HG02763 (cell line): ENCODE measurements around the gene SLA2.
A peak's percentile ranks its signal among the peaks of the same experiment; 100 is the strongest.
"Not testable (repeated sequence)": the region's sequence is repeated elsewhere in the genome, so short reads cannot be mapped to it uniquely, and the experiment has no call there.

Experiments
- ATAC-seq: cut with Tn5 transposase; IDR thresholded peaks from one replicate; pipeline ENCODE4 v1.9.1; 2021; ENCODE audit warnings: mild to moderate bottlenecking, moderate library complexity; ENCODE audit not compliant: unreplicated experiment

Gene SLA2

GRCh38 chr20:36576081-36576445, 69.9 kb downstream of the SLA2 start:
- no peak for ATAC-seq

DNA sequence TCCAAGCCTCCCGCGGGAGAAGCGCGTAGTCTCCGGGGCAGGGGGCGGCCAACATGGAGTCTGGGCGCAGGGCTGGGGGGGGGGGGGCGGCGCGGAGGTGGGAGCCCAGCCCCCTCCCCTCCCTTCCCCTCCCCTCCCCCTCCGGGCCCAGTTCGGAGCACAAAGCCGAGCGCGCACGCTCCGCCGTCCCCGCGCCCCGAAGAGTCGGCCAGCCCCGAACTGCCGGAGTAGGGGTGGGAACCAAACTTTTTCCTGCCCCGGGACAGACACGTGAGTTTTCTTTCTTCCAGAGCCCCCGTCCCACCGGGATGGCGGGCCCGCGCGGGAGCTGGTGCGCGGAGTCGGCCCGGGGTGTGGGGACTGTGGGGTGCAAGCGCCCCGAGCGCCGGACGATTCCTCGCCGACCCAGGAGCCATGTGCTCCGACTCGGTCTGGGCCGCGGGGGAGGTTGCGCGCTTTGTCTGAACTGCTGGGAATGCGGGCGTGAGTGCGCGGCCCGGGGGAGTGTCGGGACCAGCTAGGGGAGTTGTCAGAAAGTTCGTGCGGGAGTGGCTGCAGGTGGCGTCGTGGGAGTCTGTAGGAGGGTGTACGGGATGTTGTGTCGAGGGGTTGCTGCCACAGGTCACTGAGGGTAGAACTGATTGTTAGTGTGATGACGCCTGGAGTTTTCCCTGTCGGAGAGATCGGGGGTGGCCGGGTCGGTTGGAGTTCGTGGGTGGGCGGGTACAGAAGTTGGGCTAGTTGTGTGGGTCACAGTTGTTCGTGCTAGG, 71.4 kb downstream of the SLA2 start:
- no peak for ATAC-seq

DNA sequence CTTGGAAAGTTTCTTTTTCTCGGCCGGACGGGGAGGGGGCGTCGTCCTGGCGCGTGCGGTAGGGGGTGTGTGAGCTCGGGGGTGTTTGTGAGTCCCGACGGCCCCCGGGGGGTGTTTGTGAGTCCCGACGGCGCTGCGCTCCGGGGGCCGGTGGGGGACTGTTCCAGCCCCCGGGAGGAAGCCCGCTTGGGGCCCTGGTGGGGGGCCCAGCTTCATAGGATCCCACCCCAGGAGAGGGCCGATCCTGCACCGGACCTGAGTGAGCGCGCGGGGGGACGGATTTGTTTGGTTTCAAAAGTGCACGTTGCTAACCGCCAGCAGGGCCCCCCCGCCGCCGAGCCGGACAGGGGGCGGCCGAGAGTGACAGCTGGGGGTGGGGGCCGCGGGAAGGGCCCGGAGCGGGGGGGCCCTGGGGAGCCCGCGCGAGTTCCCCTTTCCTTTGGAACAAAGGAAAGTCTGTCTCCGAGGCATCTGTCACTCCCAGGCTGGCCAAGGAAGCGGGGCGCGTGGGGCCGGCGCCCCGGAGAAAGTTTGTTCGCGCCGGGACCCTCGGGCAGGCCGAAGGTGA, 72.1 kb downstream of the SLA2 start:
- ATAC-seq = no peak

GRCh38 chr20:36573103-36573797, 72.7 kb downstream of the SLA2 start, which contains the start of gene TGIF2:
Gene TGIF2, plus strand, starts transcription at chr20:36573597. Its CDS starts 5,178 bp downstream, at chr20:36578775.
- ATAC-seq = peak; percentile 79

DNA sequence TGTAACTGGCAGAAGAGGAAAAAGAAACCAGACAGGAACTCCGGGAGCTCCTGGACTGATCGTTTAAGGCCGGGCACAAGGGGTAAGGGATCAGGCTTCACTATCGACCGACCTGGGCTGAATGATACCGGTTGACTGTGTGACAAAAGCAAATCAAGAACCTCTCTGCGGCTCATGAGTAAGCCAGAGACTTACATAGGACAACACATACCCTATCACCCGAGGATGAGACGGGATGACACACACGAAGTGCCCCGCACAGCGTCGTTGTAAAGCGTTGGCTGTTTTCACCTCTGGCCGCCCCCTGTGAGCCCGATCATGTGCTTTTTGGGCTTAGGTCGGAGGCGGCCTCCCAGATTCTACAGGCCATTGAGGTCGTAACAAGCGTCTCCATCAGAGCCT, 73.3 kb downstream of the SLA2 start:
- ATAC-seq = peak; percentile 19

DNA sequence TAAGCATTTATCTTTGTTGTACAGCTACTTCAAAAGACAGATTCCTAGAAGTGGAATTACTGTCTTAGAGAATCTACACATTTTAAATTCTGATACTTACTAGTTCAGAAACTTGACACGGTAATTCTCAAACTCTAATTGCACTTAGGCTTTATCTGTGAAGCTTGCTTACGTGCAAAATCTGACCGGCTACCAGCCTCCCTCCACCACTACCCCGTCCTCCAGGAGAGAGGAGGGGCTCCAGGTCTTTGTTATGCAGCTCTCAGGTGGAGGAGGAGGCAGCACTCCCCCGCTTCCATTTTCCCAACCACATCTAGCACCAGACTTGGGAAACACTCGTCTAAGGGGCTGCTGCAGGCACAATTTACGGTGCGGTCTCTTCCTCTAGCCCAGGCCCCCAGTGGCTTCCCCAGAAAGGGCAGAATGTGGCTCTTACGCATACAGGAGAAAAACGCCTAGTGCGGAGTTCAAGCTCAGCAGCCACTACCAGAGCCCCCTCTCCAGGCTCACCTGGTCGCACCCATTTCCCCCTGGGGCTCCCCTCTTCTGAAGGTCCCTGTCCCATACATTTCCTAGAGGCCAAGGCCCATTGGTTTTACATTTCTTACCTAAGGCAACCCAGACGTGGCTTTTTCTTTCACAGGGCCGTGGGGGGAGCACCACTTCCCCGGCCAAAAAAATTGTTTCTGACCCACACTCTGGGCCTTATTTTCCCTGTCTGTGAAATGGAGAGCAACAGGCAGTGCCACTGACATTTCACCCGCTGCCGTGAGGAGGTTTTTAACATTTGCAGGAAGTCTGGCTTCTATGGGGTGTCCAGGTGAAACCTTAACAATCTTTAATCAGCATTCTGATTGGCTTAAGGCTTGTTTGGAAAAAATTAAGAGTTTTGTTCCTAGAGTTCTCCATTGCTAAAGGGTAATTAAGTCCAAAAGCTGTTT, 74.2 kb downstream of the SLA2 start:
- no peak for ATAC-seq

- no peak for ATAC-seq
Observed at GRCh38 chr20:36569847-36570429, 76.1 kb downstream of the SLA2 start.

GRCh38 chr20:36565520-36565919, 80.5 kb downstream of the SLA2 start:
- ATAC-seq = no peak

- ATAC-seq = not testable (repeated sequence)
Observed at GRCh38 chr20:36564726-36565121, 81.3 kb downstream of the SLA2 start.

DNA sequence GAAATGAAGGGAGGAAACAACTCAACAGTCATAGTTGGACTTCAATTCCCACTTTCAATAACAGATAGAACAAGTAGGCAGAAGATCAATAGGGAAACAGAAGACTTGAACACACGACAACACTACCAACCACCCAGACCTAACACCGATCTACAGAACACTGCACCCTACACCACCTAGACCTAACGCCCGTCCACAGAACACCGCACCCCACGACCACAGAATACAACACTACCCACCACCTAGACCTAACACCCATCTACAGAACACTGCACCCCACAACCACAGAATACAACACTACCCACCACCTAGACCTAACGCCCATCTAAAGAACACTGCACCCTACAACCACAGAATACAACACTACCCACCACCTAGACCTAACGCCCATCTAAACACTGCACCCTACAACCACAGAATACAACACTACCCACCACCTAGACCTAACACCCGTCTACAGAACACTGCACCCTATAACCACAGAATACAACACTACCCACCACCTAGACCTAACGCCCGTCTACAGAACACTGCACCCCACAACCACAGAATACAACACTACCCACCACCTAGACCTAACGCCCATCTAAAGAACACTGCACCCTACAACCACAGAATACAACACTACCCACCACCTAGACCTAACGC, 81.8 kb downstream of the SLA2 start:
- not testable (repeated sequence) for ATAC-seq

DNA sequence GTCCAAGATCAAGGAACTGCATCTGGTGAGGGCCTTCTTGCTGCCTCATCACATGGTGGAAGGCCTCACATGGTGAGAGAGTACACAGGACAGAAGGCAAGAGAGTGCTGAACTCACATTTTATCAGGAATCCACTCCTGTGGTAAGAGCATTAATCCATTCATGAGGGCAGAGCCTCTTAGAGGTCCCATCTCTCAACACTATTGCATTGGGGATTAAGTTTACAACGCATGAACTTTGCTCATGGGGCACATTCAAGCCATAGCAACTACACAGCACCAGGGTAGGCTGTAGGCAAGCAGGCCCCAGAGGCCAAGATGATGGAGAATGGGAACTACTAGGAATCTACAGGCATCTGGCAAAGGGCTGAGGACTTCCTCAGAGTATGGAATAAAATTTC, 82.6 kb downstream of the SLA2 start:
- ATAC-seq = no peak

GRCh38 chr20:36562724-36563123, 83.3 kb downstream of the SLA2 start:
- ATAC-seq = no peak
